Stimulated activated CD8-positive, alpha-beta memory T cell treated with anti-CD3 and anti-CD28 coated beads, Interleukin-15, amount 100 ng/mL, for 48 hours (primary cell): ENCODE results near the gene NXN.
"Not testable (repeated sequence)": the region's sequence is repeated elsewhere in the genome, so short reads cannot be mapped to it uniquely, and the experiment has no call there.

Experiments used
- DNase-seq, 2 donors: peaks; one replicate each; pipeline ENCODE4 v3.0.0-alpha.2; 2020; ENCODE audit warnings: low read depth in 2 of 2

The NXN gene

DNA sequence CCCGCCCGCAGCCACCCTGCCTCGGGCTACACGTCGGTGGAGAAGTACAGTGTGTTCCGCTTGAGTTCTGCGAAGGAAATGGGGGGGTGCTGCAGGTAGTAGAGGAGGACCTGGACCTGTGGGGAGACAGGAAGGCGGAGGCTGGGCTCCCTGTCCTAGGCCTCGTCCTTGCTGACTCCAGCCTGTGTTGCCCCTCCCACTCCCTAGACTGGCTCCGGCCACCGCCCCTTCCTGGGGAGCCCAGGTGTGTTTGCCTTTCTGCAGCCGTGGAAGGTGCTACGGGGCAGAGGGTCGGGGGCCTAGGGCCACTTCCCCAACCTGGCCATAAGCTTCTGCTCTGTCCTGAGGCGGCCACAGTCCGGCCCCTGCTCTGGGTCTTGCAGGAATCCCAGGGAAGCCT lies 26.5 kb upstream of the NXN start:
- no peak for DNase-seq

DNA sequence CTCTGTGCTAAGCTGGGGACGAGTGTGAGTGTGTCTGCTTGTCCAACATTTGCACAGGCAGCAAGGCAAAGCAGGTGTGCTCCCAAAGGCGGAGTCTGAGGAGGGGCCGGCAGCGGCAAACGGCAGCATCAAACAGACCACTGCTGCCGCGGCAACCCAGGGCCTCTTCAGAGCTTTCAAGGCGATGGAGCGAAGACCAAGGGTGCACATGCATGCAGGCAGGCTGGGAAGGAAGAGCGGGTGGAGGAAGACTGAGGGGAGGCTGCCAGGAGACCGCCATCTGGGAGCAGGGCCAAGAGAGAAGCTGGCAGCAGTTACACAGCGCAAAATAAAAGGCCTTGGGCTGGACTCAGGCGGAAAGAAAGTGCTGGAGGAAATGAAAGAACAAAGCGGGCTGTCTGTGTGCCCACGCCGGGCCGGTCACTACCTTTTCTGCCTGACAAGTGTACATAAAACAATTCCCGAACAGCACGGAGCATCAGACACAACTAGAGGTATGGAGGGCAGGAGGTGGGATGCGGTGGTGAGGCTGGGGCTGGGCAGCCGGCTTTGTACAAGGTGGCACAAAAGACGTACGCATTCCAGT lies 25.9 kb upstream of the NXN start:
- DNase-seq: no peak

DNA sequence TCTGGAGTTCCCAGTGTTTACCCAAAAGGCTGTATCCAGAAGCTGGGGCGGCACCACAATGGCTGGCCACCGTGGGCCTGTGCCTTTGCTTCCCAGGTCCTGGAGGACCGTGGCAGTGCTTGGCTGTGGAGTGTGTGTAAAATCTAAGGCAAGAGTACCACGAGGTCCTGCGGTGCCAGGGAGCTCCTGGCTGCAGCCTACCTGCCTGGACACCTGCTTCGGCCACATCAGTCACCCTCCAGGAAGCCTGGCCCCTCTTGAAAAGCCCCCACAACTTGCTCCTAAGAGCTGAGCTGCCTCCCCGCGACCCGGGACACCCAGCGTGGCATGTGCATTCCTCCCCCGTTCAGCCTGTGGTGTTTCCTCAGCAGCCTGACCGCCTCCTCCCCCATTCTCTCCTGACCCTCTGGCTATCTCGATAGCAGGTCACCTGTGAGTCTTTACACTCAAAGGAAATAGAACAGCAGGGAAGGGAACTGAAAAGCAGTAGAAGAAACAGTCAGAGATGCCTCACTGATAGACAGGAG lies 25.3 kb upstream of the NXN start:
- no peak for DNase-seq

DNA sequence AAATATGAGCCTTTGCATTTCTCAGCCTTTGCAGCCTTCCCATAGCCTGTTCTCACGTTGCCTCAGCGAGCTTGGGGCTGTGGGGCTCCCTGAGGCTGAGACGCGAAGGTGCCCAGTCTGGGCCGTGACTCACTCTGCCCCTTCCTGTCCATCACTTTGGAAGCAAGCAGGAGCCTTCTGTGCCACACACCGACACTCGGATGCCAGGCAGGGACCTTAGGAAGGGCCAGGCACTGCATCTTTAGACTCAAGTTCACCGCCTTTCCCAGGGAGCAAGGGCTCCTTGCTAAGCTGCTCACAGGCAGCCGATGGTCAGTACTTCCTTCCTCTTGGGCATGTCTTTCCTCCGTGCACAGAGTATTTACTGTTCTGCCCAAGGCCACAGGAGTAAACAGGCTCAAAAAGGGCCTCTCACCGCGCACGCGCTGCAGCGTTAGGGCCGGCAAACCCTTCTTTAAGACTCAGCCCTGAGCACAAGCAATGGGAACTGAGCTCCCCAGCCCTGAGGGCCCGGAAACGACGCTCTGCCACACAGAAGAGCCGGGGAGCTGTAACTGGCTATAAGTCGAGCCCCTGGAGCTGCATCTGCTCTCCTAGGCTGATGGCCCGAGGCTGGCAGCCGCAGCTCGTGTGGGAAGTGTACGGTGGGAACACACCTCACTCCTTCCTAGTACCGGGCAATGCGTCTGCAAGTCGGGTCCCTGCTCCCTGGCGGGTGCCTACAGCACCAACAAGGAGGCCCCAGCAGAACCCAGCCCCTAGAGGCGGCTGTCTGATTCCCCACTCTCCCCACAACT lies 24.6 kb upstream of the NXN start:
- DNase-seq: no peak

DNA sequence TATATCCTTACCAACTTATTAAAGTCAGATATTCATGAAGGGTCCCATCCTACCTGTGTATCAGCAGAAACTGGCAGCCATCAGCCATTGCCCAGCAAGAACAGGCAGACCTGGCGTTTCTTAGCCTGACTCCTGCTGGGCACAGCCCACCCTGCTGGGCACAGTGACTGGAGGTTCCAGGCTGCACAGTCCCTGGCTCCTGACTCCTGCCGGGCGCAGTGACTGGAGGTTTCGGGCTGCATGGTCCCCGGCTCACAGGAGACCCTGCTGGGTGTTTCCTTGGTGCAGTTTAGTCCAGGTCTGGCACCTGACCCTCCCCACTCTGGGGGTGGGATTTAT lies 24.0 kb upstream of the NXN start:
- DNase-seq: no peak

DNA sequence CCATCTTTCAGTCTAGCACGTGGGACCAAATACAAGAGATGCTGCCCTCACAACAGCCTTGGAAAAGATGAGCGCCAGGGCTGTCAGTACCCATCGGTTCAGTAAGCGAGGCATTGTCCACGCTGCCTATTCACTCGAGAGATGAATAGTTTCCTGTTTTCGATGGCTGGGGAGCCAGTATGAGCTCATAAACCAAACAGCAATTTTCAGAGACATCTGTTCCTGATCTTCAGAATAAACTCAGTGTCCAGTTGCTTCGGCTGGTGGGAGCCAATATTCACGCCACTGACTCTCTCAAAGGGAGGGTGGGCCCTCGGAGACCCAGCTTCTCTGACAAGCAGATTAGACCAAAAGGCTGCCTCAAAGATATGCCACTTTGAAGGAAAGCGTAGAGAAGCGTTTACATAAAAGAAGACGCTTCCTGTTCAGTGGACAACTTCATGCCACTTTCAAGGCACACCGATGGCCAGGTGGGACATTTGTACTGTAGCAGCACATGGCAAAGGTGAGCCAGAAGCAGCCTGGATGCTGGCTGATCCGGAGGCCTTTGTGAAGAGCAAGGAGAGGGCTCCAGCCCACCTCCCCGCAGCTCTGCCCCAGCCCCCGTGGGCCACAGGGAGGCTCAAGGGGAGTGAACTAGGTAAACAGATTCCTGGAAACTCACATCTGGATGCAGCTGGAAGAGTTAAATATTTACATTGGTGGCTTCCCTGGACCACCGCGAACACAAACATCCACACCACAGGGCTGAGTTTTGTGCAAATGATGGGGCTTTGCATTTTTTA lies 23.4 kb upstream of the NXN start:
- no peak for DNase-seq

DNA sequence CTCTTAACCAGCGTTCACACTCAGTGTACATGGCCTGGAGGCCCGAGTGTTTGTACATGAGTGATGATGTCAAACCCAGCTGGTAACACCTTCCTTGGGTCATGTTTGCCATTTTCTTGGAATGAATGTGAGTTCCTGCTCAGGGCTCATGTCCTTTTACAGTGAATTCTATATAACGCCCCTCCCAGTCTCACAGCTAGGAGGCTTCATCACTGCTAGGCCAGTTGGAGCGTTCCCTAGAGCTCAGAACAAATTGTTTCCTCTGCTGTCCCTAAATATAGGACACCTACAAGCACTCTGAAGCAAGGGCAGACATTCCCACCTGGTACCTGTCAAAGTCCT lies 22.8 kb upstream of the NXN start:
- DNase-seq: no peak

DNA sequence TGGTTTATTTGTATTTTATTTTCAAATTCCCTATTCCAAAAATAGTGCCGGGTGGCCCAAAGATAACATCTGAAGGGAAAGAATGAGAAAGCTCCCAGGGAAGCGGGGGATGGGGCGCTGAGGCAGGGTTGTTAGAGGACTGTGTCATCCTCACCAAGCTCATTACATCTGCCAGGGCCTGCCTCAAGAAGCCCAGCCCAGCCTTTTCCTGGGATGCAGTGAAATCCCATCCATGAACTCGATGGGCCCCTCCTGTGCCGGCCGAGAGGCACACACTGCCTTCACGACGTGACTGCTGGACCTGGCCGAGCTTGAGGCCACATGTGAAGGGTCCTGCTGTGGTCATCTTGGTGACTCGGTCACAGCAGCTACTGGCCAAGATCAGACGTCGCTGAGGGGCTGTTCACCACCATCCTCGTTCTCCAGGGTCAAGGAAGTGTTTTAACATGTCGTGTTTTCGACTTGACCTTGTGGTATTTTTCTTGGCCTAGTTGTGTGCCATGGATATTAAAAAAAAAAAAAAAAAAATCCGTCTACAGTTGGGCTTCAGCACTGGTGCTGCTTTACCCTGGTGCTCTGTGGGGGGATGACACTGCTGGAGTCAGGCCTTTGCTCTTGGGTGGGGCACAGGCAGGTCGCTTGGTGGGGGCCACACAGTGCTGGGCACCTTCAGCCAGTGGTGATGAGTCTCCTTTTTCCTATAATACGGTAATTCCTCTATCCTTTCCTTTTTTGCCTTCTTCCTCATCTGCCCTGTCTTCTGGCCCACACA lies 22.2 kb upstream of the NXN start:
- no peak for DNase-seq

DNA sequence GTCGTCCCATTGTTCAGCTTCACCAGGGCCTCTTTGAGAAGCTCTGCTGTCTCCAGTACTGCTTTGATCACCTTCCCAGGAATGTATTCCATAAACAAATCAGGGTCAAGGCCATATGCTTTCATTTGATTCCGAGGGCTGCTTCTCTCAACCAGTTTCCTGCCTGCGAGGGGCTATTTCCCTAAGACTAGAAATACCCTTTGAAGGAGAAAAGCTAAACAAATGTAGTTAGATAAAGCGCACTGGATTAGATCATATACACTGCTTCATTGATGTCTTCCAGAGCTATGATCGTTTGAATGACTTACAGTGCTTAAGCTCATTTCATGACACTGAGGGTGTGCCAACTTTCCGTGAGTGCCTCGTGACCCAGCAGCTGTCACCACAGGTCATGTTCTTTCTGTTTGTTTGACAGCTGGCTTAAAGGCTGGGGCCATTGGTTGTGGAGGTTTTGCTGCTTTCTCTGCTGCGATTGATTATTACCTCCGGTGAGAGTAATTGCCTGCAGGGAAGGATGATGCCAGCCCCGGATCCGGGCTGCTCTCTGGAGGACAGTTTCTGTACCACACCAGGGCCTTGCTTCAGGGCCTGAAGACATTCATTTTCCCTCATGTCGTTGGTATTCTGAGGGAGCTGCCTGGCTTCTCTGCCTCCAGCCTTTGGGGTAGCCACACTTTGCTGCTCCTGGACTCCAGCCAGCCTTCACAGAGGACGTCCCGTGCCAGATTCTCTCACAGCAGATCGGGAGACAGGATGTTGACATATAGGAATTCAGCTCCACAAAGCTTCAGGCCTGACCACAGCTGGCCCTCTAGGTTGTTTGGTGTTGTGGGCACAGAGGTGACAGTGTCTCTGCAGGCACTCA lies 21.3 kb upstream of the NXN start:
- DNase-seq: no peak

DNA sequence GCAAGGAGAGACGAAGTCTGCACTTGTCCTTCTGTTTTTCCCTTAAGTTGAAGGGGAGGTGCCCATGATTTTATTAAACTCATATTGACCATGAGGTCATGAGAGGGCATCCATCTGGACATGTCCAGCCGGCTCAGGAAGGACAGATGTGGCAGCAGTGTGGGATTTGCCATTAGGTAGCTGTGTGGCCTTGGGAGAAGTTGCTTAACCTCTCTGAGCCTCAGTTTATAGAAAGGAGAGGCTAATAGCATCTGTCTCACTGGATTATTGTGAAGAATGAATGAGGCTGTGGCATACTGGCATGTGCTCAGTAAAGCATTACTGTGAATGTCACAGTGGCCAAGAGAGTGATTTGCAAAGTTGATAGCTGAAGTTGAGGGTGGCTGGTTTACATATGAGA lies 18.5 kb upstream of the NXN start:
- no peak for DNase-seq

DNA sequence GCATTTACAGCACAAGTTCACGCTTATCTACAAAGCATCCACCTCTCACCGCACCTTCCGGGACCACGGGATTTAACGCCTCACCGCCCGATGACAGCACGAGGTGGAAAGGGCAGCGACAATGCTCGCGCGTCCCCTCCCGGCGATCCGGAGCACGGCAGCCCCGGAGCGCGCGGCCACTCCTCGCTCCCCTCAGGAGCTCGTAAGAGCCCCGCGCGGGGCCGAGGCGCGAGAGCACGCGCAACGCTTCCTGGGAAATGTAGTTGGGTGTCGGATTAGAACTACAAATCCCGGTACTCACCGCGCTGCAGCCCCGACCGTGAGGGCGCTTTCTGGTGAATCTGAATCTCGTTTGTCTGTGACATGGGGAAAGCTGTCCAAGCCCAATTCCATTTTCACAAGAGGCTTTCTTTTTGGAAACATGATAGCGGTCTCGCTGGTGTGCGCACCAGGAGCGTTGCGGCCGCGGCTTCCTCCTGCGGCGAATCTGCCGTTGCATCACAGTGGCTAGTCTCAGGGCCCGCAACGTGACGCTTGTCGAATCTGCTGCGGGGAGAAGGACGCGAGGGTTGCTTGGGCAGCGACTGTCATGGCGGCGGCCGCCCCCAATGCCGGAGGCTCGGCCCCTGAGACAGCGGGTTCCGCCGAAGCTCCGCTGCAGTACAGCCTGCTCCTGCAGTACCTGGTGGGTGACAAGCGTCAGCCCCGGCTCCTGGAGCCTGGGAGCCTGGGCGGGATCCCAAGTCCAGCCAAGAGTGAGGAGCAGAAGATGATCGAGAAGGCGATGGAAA lies 17.2 kb upstream of the NXN start, which contains the start of gene TIMM22:
TIMM22 (plus strand) TSS at position 576 of the 791 bp plus-strand sequence; CDS start at position 590, 14 bp downstream.
- peak; percentile 82 to 92 for DNase-seq

DNA sequence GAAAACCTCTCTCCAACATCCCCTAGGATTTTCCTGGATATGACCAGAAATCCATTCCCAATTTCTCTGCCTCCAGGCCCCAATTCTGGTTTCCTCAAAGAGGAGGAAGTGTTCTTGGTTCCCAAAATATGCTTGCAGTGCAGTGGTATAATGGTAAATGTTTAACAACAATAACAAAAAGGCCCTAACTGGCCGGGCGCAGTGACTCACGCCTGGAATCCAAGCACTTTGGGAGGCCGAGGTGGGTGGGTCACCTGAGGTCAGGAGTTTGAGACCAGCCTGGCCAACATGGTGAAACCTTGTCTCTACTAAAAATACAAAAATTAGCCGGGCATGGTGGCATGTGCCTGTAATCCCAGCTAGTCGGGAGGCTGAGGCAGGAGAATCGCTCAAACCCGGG lies 15.7 kb upstream of the NXN start:
- not testable (repeated sequence) for DNase-seq

DNA sequence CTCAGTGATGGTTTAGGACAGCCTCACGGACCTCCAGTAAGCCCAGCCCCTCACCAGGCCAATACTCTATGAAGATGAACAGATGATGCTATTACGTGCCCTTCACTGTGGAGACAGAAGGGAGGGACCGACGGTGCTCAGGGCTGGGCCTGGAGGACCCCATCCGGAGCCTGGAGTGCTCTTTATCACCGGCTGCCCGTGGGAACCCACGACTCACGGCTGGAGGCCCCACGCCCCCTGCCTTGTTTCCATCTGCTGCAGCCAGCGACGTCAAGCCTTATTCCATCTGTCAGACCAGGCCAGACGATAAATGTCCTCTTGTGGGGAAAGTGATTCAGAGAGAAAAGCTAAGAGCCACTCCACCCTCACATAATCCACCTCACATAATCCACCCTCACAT lies 13.4 kb upstream of the NXN start:
- no peak for DNase-seq

DNA sequence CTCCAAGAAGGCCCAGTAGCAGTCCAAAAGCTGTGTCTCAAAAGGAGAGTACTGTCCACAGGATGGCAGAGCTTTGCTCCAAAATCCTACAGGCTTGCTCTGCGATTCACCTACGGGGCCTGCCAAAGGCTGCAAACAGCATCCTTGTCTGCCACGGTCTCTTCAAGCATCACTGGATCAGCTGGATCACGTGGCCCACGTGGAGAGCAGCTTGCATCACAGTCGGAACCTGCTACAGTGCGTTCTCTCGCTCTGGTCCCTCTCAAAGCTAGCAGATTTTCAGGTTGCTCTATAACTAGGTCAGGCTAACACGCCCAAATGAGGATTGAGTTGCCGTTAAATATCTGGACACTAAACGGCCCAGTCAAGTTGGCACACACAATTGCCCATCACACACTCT lies 9.0 kb upstream of the NXN start:
- no peak for DNase-seq

DNA sequence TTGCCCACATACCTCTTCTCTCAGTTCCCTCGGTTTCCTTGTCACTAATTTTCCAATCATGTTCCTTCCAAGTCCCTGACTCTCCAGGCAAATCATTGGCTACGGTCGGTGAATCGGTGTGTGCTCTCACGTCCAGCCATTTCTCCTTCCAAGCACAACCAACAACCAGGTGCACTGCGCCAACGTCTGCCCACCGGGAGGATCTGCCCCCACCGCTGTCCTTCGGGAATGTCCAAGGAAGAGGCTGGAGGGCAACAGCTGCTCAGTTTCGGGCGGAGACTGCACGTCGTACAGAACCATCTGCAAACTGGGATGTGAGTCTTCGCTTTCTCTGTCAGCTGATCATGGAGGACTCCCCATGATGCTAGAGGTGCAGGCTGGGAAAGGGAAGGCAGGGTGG lies 8.4 kb upstream of the NXN start:
- no peak for DNase-seq

DNA sequence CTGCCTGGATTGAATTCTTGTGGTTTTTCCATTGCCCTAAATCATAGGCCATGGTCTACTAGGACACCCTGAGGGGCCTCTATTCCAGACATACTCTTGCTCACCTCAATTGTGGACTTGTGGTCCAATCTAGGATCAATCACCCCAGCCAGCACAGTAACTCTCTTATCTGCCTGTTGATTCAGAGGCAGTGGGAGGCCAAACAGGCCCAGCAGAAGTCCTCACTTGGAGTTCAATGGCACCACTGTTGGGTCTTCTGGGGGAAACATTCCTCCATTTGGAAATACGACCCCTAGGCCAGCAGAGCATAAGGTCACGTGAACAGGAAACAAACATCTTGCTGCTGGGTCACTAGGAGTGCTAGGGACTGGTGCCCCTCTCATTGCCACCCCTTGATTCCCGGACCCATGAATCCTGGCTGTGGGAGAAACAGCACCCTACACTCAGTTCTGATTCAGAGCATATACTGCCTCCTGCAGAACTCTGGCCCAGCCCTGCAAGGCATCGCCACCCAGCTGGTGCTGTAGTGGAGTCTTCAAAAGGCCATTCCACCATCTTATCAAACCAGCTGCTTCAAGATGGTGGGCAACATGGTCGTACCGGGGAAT lies 6.8 kb upstream of the NXN start:
- DNase-seq: no peak

DNA sequence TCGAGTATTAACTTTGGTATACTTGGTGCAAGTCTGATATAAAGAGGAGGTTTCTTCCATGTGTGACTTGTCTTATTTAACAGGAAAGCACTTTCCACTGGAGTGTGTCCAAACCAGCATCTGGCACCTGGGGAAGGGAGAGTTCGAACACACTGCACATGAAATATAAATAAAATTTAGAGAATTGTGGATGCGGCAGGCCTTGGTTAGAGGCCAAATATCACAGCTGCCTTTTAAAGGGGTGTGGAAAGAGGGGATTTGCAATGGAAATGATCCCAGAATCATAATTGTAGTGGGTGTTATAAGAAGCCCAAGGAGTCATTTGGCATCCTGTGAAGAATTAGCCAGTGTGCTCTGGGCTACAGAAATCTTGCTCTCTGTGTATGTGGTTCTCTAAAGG lies 4.3 kb upstream of the NXN start:
- DNase-seq: no peak

DNA sequence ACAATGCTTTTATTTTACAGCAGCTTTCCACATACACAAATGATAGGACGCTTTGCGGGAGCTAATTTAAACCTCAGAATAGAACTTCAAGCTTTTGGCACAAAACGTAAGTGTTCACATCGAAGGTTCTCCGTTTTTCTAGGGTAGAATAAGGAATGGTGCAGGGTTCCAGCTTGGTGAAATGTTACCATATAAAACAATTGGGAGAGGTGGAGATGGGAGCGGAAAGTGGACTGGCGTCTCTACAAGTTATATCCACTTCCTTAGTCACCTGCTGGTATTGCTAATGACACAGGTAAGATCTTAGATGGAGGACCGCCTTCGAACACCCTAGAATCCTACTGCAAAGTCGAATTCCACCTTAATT lies 1.7 kb upstream of the NXN start:
- no peak for DNase-seq

DNA sequence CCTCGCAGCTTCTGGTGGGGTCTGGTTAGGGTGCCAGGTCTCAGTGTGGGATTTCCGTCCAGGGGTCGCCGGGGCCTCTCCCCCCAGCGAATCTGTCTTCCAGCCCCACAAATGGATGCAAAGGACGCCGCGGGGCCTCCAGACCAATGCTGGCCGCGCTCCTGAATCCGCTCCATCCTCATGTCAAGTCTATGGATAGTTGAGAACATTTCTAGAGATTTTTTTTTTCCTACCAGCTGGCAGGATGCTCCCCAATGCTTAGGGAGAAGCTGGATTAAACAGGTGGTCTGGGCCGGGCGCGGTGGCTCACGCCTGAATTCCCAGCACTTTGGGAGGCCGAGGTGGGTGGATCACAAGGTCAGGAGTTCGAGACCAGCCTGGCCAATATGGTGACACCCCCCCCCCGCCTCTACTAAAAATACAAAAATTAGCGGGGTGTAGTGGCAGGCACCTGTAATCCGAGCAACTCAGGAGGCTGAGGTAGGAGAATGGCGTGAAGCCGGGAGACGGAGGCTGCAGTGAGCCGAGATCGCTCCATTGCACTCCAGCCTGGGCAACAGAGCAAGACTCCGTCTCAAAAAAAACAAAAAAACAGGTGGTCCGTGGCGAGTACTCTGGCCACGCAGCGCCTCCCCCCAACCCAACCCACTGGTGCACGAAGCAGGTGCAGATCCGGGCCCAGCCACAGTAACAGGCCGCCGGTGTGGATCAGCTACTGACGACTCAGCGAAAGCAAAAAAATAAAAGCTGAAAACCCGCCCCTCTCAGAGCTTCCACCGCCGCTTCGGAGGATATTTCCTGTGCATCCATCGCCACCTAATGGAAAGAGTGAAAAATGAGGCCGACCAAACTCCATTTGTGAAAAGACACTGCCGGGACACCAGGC lies 1.1 kb upstream of the NXN start:
- DNase-seq: peak; percentile 47 to 55
